ENCODE measurements around the gene NOTCH2. TPM values are rescaled to one million over a fixed set of nuclear protein-coding genes. Genes with fewer than 3 reads are reported as not detected.

NOTCH2 gene
- total RNA-seq, 4 donors from 2014 or later: 57.4 to 83.7 (median 75.8) TPM

DNA sequence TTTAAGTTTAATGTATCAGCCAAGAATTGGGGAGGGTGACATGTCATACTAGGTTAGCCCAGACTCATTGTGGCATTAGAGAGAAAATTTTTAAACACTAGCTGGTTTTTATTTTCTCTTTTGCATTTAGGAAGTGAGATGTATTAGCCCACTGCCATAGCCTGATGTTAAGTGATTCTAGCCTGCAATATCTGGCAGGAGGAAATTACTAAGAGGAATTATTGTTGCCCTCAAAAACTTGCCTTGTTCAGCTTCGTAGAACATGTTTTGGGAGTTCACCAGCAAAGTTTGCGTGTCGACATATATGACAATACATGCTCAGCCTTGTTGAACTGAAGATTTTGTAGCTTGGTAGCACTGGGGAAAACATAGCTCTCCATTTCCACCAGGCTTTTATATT is 185.6 kb downstream of the NOTCH2 start:
- H3K4me1 ChIP-seq: no peaks in the 10 kb centered on the region
- no peak for DNase-seq
- no peak overlapping the region for H3K27ac ChIP-seq
- H3K27me3 ChIP-seq: peaks cover 0 to 23% (median 0%) of the 10 kb centered on the region in 4 donors
- H3K9me3 ChIP-seq: no peaks in the 10 kb centered on the region
- no peak overlapping the region for H3K4me3 ChIP-seq
- 89 to 90% methylated on average over 3 of the region's 3 CpGs for WGBS, 2 donors
- intact Hi-C loops (cut with DNase I): no loop called here
- H3K36me3 ChIP-seq: no peaks in the 10 kb centered on the region
- TF ChIP-seq POLR2A (IDR thresholded peaks at IDR 0.05): no peak
- TF ChIP-seq, protein P1, sequence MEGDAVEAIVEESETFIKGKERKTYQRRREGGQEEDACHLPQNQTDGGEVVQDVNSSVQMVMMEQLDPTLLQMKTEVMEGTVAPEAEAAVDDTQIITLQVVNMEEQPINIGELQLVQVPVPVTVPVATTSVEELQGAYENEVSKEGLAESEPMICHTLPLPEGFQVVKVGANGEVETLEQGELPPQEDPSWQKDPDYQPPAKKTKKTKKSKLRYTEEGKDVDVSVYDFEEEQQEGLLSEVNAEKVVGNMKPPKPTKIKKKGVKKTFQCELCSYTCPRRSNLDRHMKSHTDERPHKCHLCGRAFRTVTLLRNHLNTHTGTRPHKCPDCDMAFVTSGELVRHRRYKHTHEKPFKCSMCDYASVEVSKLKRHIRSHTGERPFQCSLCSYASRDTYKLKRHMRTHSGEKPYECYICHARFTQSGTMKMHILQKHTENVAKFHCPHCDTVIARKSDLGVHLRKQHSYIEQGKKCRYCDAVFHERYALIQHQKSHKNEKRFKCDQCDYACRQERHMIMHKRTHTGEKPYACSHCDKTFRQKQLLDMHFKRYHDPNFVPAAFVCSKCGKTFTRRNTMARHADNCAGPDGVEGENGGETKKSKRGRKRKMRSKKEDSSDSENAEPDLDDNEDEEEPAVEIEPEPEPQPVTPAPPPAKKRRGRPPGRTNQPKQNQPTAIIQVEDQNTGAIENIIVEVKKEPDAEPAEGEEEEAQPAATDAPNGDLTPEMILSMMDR (IDR thresholded peaks at IDR 0.05): no peak

DNA sequence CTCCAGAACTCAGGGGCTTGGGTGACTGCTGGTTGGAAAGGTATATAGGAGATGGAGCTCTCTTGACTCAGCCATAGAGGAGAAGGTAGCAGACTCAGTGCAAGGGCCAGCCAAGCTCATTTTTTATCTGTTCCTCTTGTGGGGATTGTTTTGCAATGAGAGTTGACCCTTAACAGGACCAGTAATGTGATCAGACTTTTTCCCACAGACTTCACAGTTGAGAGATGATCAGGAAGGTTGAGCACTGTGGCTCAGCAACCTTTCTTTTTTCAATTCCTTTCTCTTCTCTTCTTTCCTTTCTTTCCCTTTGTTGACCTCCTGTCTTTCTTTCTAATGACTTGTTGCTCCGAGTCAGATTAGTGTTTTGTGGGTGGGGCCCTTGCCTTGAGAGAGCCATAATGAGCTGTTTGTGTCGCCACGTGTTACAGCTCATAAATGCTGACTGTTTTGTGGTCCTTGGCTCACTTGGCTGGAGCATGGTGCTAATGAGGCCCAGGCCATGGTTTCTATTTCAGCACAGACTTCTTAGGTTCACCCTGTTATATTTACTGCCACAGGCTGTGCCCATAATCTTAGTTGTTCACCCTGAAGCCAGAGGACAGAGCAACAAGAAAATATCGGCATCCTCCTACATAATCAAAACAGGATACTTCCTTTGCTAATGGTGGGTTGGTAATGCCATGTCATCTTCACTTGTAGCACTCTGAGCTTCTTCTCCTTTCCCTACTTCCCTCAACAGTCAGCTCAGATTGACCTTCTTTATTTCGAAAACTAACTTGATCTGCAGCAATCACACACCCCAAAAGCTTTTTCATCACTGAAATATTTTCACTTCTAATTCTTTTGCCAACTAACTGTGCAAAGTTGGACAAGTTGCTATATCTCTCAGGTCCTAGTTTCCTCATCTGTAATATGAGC is 187.1 kb downstream of the NOTCH2 start:
- no peak for DNase-seq
- H3K9me3 ChIP-seq: no peaks in the 10 kb centered on the region
- H3K27me3 ChIP-seq: peaks cover 0 to 17% (median 0%) of the 10 kb centered on the region in 4 donors
- TF ChIP-seq, protein P1 (IDR thresholded peaks at IDR 0.05): no peak
- TF ChIP-seq POLR2A (IDR thresholded peaks at IDR 0.05): no peak
- intact Hi-C loops (cut with DNase I): no loop called here
- no peak overlapping the region for H3K4me3 ChIP-seq
- H3K4me1 ChIP-seq: no peaks in the 10 kb centered on the region
- no peaks in the 10 kb centered on the region for H3K36me3 ChIP-seq
- 45 to 57% methylated on average over 5 of the region's 5 CpGs for WGBS, 2 donors
- H3K27ac ChIP-seq: no peak overlapping the region

DNA sequence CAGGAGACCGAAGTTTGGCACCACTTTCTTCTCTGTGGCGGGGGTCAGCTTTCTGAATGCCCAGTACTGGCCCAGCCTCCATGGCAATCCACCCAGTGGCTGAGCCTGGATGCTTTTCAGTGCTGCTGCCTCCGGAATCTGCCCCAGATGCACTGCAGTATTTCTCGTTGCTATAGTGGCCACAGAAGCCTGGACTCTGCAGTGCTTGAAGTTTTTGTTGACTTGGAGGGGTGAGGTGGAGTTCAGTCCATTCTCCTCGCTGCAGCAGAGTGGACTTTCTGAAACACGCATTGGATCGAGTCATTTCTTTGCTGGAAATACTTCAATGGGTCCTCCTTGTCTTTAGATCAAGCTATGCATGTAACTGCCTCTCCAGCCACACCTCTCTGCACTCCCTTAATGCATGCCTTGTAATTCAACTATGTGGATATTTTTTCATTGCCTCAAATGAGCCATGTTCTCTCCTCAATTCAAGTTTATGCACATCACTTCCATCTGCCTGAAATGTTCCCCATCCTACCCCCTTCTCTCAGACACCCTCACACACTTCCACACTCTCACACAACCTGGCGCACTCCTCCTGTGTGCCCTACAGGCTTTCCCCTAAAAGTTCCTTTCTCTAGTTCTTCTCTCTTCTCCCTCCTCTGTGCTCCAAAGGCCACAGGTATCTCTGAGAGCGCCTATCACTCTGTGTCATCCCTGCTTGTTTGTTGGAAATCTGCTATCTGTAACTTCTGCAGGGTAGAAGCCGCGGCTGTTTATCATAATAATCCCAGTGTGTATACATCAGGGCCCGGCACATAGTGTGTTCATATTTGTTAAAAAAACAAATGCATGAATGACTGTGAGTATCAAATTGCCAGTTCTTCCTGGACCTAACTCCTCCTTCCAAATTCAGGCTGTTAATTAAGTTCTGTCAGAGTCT is 189.7 kb downstream of the NOTCH2 start:
- 61 to 68% methylated on average over 8 to 11 of the region's 12 CpGs for WGBS, 2 donors
- H3K4me1 ChIP-seq: no peaks in the 10 kb centered on the region
- H3K27me3 ChIP-seq: peaks cover 0 to 9% (median 0%) of the 10 kb centered on the region in 4 donors
- H3K27ac ChIP-seq: no peak overlapping the region
- intact Hi-C loops (cut with DNase I): no loop called here
- no peaks in the 10 kb centered on the region for H3K9me3 ChIP-seq
- no peak for DNase-seq
- no peak for TF ChIP-seq POLR2A (IDR thresholded peaks at IDR 0.05)
- TF ChIP-seq, protein P1 (IDR thresholded peaks at IDR 0.05): no peak
- no peak overlapping the region for H3K4me3 ChIP-seq
- H3K36me3 ChIP-seq: no peaks in the 10 kb centered on the region

DNA sequence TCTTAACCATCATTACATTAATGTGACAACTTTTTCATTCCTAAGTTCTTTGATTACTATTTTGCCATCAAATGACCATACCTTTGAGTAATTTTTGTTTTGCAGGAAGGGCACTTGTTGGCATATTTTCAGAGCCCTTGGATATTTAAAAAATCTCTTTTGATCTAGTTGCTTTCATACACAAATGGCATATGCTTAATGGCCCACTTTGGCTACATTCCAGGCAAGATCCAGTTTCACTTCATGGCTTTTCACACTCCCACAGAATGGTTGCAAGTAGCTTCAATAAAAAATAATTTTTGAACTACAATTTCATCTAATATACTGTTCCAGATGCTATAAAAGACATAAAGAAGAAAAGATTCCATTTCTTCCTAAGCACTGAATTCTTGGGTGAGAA is 191.3 kb downstream of the NOTCH2 start:
- no peak for DNase-seq
- TF ChIP-seq POLR2A (IDR thresholded peaks at IDR 0.05): no peak
- TF ChIP-seq, protein P1 (IDR thresholded peaks at IDR 0.05): no peak
- H3K9me3 ChIP-seq: no peaks in the 10 kb centered on the region
- intact Hi-C loops (cut with DNase I): no loop called here
- H3K27me3 ChIP-seq: no peaks in the 10 kb centered on the region
- no peak overlapping the region for H3K27ac ChIP-seq
- no peaks in the 10 kb centered on the region for H3K4me1 ChIP-seq
- no peaks in the 10 kb centered on the region for H3K36me3 ChIP-seq
- no peak overlapping the region for H3K4me3 ChIP-seq

DNA sequence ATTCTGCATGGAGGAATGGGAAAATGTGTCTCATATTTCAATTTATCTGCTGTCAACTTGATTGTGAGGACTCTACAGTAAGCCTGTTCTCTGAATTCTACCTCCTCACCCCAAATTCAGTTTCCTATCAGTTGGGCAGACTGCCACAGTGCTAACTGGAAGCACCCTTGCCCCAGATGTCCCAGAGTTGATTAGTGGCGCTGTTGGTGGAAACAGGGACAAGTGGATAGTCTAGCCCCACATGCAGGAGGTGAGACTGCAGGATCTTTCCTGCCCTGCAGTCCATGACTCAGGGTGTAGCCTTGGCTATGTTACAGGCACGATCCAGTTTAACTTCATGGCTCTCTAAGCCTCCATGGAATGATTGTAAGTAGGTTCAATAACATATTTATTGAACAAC is 195.3 kb downstream of the NOTCH2 start:
- WGBS, 2 donors: 77 to 84% methylated on average over 1 to 2 of the region's 2 CpGs
- Histone ChIP-seq H3K4me3 (no peak overlapping the region), H3K36me3 (no peaks in the 10 kb centered on the region), H3K27ac (no peak overlapping the region), H3K9me3 (no peaks in the 10 kb centered on the region), H3K27me3 (peaks cover 0 to 5% (median 0%) of the 10 kb centered on the region in 4 donors), H3K4me1 (no peaks in the 10 kb centered on the region)
- no peak for DNase-seq
- intact Hi-C loops (cut with DNase I): no loop called here
- TF ChIP-seq POLR2A (IDR thresholded peaks at IDR 0.05): no peak
- TF ChIP-seq, protein P1 (IDR thresholded peaks at IDR 0.05): no peak

Data from esophagus squamous epithelium (tissue), 5 donors.